ENCODE data around the gene C6orf52.
"Not testable (repeated sequence)": the region's sequence is repeated elsewhere in the genome, so short reads cannot be mapped to it uniquely, and the experiment has no call there.

Gene C6orf52

GRCh38 chr6:10684618-10685017, 9.8 kb downstream of the C6orf52 start:
- no peak for TF ChIP-seq CTCF (IDR thresholded peaks at IDR 0.05; ENCODE audit: low read depth, low read length)
- no peak for DNase-seq (ENCODE audit: extremely low read depth, low read depth)

- TF ChIP-seq CTCF (IDR thresholded peaks at IDR 0.05; ENCODE audit: low read depth, low read length) = no peak
- no peak for DNase-seq (ENCODE audit: extremely low read depth, low read depth)
These were observed 11.9 kb downstream of the C6orf52 start for GRCh38 chr6:10682355-10682988.

- DNase-seq (ENCODE audit: extremely low read depth, low read depth) = no peak
- no peak for TF ChIP-seq CTCF (IDR thresholded peaks at IDR 0.05; ENCODE audit: low read depth, low read length)
These were observed 12.6 kb downstream of the C6orf52 start for GRCh38 chr6:10681795-10682194.

- TF ChIP-seq CTCF (IDR thresholded peaks at IDR 0.05; ENCODE audit: low read depth, low read length) = no peak
- no peak for DNase-seq (ENCODE audit: extremely low read depth, low read depth)
These were observed 16.0 kb downstream of the C6orf52 start for GRCh38 chr6:10678456-10678855.

- no peak for TF ChIP-seq CTCF (IDR thresholded peaks at IDR 0.05; ENCODE audit: low read depth, low read length)
- no peak for DNase-seq (ENCODE audit: extremely low read depth, low read depth)
These were observed 18.0 kb downstream of the C6orf52 start for GRCh38 chr6:10676403-10676802.

GRCh38 chr6:10668126-10668917, 26.1 kb downstream of the C6orf52 start:
- no peak for DNase-seq (ENCODE audit: extremely low read depth, low read depth)
- no peak for TF ChIP-seq CTCF (IDR thresholded peaks at IDR 0.05; ENCODE audit: low read depth, low read length)

GRCh38 chr6:10665595-10665994, 28.8 kb downstream of the C6orf52 start:
- DNase-seq (ENCODE audit: extremely low read depth, low read depth) = not testable (repeated sequence)

Data from AG09319 (cell line).